ENCODE measurements around the gene TMEM169.

DNA sequence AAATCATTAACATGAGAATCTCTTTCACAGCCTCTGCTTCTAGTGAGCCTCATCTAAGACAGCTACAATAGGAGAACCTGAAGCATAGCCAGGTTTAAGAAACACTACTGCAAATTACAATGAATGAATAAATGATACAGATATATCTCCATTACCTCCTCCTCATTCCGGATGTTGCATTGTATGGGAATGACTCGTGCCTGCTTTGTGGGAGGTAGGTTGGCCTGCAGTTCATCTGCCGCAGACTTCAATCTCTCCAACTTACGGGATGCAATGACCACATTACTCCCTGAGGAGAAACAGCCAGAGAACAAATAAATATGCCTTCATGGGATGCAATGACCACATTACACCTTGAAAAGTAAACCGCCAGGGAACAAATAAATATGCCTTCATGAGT, 15.5 kb upstream of the TMEM169 start:
- no peak for TF ChIP-seq POLR2A (IDR thresholded peaks at IDR 0.05; ENCODE audit: low read length)
- TF ChIP-seq NFE2L2 (conservative IDR thresholded peaks at IDR 0.05; ENCODE audit: low read length) = no peak
- no peak for TF ChIP-seq CTCF (IDR thresholded peaks at IDR 0.05)
- no peak for TF ChIP-seq JUNB (IDR thresholded peaks at IDR 0.05)
- no peak for TF ChIP-seq MAX (IDR thresholded peaks at IDR 0.05)
- TF ChIP-seq BHLHE40 (IDR thresholded peaks at IDR 0.05; ENCODE audit: low read depth, low read length) = no peak
- no peak for TF ChIP-seq RCOR1 (IDR thresholded peaks at IDR 0.05; ENCODE audit: low read depth, low read length)
- TF ChIP-seq, protein P1, sequence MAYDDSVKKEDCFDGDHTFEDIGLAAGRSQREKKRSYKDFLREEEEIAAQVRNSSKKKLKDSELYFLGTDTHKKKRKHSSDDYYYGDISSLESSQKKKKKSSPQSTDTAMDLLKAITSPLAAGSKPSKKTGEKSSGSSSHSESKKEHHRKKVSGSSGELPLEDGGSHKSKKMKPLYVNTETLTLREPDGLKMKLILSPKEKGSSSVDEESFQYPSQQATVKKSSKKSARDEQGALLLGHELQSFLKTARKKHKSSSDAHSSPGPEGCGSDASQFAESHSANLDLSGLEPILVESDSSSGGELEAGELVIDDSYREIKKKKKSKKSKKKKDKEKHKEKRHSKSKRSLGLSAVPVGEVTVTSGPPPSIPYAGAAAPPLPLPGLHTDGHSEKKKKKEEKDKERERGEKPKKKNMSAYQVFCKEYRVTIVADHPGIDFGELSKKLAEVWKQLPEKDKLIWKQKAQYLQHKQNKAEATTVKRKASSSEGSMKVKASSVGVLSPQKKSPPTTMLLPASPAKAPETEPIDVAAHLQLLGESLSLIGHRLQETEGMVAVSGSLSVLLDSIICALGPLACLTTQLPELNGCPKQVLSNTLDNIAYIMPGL (CRISPR knock-in tag; IDR thresholded peaks at IDR 0.05; ENCODE audit: borderline replicate concordance) = no peak
- TF ChIP-seq, protein P2, sequence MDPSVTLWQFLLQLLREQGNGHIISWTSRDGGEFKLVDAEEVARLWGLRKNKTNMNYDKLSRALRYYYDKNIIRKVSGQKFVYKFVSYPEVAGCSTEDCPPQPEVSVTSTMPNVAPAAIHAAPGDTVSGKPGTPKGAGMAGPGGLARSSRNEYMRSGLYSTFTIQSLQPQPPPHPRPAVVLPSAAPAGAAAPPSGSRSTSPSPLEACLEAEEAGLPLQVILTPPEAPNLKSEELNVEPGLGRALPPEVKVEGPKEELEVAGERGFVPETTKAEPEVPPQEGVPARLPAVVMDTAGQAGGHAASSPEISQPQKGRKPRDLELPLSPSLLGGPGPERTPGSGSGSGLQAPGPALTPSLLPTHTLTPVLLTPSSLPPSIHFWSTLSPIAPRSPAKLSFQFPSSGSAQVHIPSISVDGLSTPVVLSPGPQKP (IDR thresholded peaks at IDR 0.05; ENCODE audit: low read depth, low read length) = no peak
- no peak for TF ChIP-seq POLR2AphosphoS2 (conservative IDR thresholded peaks at IDR 0.05; ENCODE audit: low read length)
- TF ChIP-seq HOXB13 (CRISPR knock-in tag; IDR thresholded peaks at IDR 0.05; ENCODE audit: low read depth) = no peak
- no peak for TF ChIP-seq KDM5A (IDR thresholded peaks at IDR 0.05)
